Measurements from ENCODE around the gene TADA2A. TPM values are rescaled to one million over a fixed set of nuclear protein-coding genes. Genes with fewer than 3 reads are reported as not detected.

Gene TADA2A
- total RNA-seq, 1 donor from 2014 or later: 41.9 TPM

- DNase-seq (ENCODE audit: low spot score): no peak
- intact Hi-C loops (cut with micrococcal nuclease): no loop called here
- Mint-ChIP-seq H3K36me3 (ENCODE audit: low read depth) (peaks cover 39% of the 10 kb centered on the region), H3K27me3 (ENCODE audit: insufficient read depth) (no peaks in the 10 kb centered on the region), H3K4me1 (ENCODE audit: low read depth) (peaks cover 10% of the 10 kb centered on the region), H3K27ac (no peak overlapping the region), H3K9me3 (no peaks in the 10 kb centered on the region), H3K4me3 (no peak overlapping the region)
Measured at GRCh38 chr17:37479025-37479424, 72.3 kb downstream of the TADA2A start.

GRCh38 chr17:37480427-37480826 is 73.7 kb downstream of the TADA2A start:
- H3K9me3 Mint-ChIP-seq: no peaks in the 10 kb centered on the region
- peaks cover 10% of the 10 kb centered on the region for H3K4me1 Mint-ChIP-seq (ENCODE audit: low read depth)
- no peaks in the 10 kb centered on the region for H3K27me3 Mint-ChIP-seq (ENCODE audit: insufficient read depth)
- peaks cover 36% of the 10 kb centered on the region for H3K36me3 Mint-ChIP-seq (ENCODE audit: low read depth)
- no peak for DNase-seq (ENCODE audit: low spot score)
- intact Hi-C loops (cut with micrococcal nuclease): no loop called here
- no peak overlapping the region for H3K4me3 Mint-ChIP-seq
- no peak overlapping the region for H3K27ac Mint-ChIP-seq

- DNase-seq (ENCODE audit: low spot score): no peak
- Mint-ChIP-seq H3K27ac (no peak overlapping the region), H3K36me3 (ENCODE audit: low read depth) (peaks cover 32% of the 10 kb centered on the region), H3K27me3 (ENCODE audit: insufficient read depth) (no peaks in the 10 kb centered on the region), H3K4me1 (ENCODE audit: low read depth) (peaks cover 10% of the 10 kb centered on the region), H3K4me3 (no peak overlapping the region), H3K9me3 (no peaks in the 10 kb centered on the region)
- intact Hi-C loops (cut with micrococcal nuclease): no loop called here
Measured at GRCh38 chr17:37481001-37481665, 74.4 kb downstream of the TADA2A start.

GRCh38 chr17:37483311-37484039 is 76.8 kb downstream of the TADA2A start:
- intact Hi-C loops (cut with micrococcal nuclease): no loop called here
- Mint-ChIP-seq H3K4me1 (ENCODE audit: low read depth) (peaks cover 18% of the 10 kb centered on the region), H3K27me3 (ENCODE audit: insufficient read depth) (no peaks in the 10 kb centered on the region), H3K9me3 (no peaks in the 10 kb centered on the region), H3K27ac (peak overlapping the region; percentile 27), H3K36me3 (ENCODE audit: low read depth) (peaks cover 20% of the 10 kb centered on the region), H3K4me3 (no peak overlapping the region)
- DNase-seq (ENCODE audit: low spot score): no peak

- Mint-ChIP-seq H3K36me3 (ENCODE audit: low read depth) (peaks cover 12% of the 10 kb centered on the region), H3K27me3 (ENCODE audit: insufficient read depth) (peaks cover 3% of the 10 kb centered on the region), H3K4me1 (ENCODE audit: low read depth) (peaks cover 35% of the 10 kb centered on the region), H3K4me3 (no peak overlapping the region), H3K27ac (no peak overlapping the region), H3K9me3 (no peaks in the 10 kb centered on the region)
- intact Hi-C loops (cut with micrococcal nuclease): no loop called here
- no peak for DNase-seq (ENCODE audit: low spot score)
Measured at GRCh38 chr17:37485938-37486570, 79.4 kb downstream of the TADA2A start.

GRCh38 chr17:37488009-37488604 is 81.4 kb downstream of the TADA2A start:
- peak overlapping the region; percentile 94 for H3K4me3 Mint-ChIP-seq
- H3K27ac Mint-ChIP-seq: peak overlapping the region; percentile 69
- intact Hi-C loops (cut with micrococcal nuclease): loop anchor here (2.0 kb wide), 3 partner anchors 57 to 129 kb away; partner anchors contain the start of gene SYNRG
- H3K9me3 Mint-ChIP-seq: no peaks in the 10 kb centered on the region
- H3K27me3 Mint-ChIP-seq (ENCODE audit: insufficient read depth): peaks cover 3% of the 10 kb centered on the region
- peaks cover 53% of the 10 kb centered on the region for H3K4me1 Mint-ChIP-seq (ENCODE audit: low read depth)
- no peak for DNase-seq (ENCODE audit: low spot score)
- peaks cover 10% of the 10 kb centered on the region for H3K36me3 Mint-ChIP-seq (ENCODE audit: low read depth)

- peak; percentile 30 for DNase-seq (ENCODE audit: low spot score)
- H3K27me3 Mint-ChIP-seq (ENCODE audit: insufficient read depth): peaks cover 3% of the 10 kb centered on the region
- intact Hi-C loops (cut with micrococcal nuclease): loop anchor here (2.0 kb wide), 3 partner anchors 58 to 130 kb away; partner anchors contain the start of gene SYNRG
Measured at GRCh38 chr17:37488607-37489196, 82.0 kb downstream of the TADA2A start.

GRCh38 chr17:37489197-37490001 is 82.7 kb downstream of the TADA2A start, which contains the start of gene DUSP14:
Gene DUSP14, plus strand, starts transcription at chr17:37489891. Its CDS starts 22,382 bp downstream, at chr17:37512273.
- DNase-seq (ENCODE audit: low spot score): peak; percentile 74
- peak within 1 kb of the TSS; percentile 97 for H3K27ac Mint-ChIP-seq
- no peaks in the 10 kb centered on the region for H3K9me3 Mint-ChIP-seq
- intact Hi-C loops (cut with micrococcal nuclease): loop anchor here (1.0 to 2.0 kb wide), 4 partner anchors 59 to 131 kb away; partner anchors contain the start of gene SYNRG
- H3K27me3 Mint-ChIP-seq (ENCODE audit: insufficient read depth): peaks cover 3% of the 10 kb centered on the region
- H3K4me3 Mint-ChIP-seq: peak within 1 kb of the TSS; percentile 94
- peaks cover 7% of the 10 kb centered on the region for H3K36me3 Mint-ChIP-seq (ENCODE audit: low read depth)
- H3K4me1 Mint-ChIP-seq (ENCODE audit: low read depth): peaks cover 50% of the 10 kb centered on the region

More at GRCh38 chr17:37488607-37489196, 82.0 kb downstream of the TADA2A start:
- peaks cover 9% of the 10 kb centered on the region for H3K36me3 Mint-ChIP-seq (ENCODE audit: low read depth)
- no peaks in the 10 kb centered on the region for H3K9me3 Mint-ChIP-seq
- peak overlapping the region; percentile 94 for H3K27ac Mint-ChIP-seq
- H3K4me1 Mint-ChIP-seq (ENCODE audit: low read depth): peaks cover 53% of the 10 kb centered on the region
- H3K4me3 Mint-ChIP-seq: peak overlapping the region; percentile 94

- intact Hi-C loops (cut with micrococcal nuclease): loop anchor here (1.0 kb wide), 1 partner anchor 117 kb away; no protein-coding TSS in a partner anchor
Measured at GRCh38 chr17:37490022-37490587, 83.4 kb downstream of the TADA2A start.

GRCh38 chr17:37490638-37491614 is 84.2 kb downstream of the TADA2A start:
- intact Hi-C loops (cut with micrococcal nuclease): loop anchor here (1.0 kb wide), 2 partner anchors 84 to 118 kb away; no protein-coding TSS in a partner anchor
- peaks cover 50% of the 10 kb centered on the region for H3K4me1 Mint-ChIP-seq (ENCODE audit: low read depth)
- peaks cover 3% of the 10 kb centered on the region for H3K27me3 Mint-ChIP-seq (ENCODE audit: insufficient read depth)
- peaks cover 3% of the 10 kb centered on the region for H3K36me3 Mint-ChIP-seq (ENCODE audit: low read depth)
- H3K27ac Mint-ChIP-seq: peak overlapping the region; percentile 97
- DNase-seq (ENCODE audit: low spot score): no peak
- H3K4me3 Mint-ChIP-seq: peak overlapping the region; percentile 92
- H3K9me3 Mint-ChIP-seq: no peaks in the 10 kb centered on the region

More at GRCh38 chr17:37490022-37490587, 83.4 kb downstream of the TADA2A start:
- peak; percentile 63 for DNase-seq (ENCODE audit: low spot score)
- Mint-ChIP-seq H3K4me3 (peak overlapping the region; percentile 92), H3K27ac (peak overlapping the region; percentile 97), H3K4me1 (ENCODE audit: low read depth) (peaks cover 50% of the 10 kb centered on the region), H3K27me3 (ENCODE audit: insufficient read depth) (peaks cover 3% of the 10 kb centered on the region), H3K36me3 (ENCODE audit: low read depth) (peaks cover 7% of the 10 kb centered on the region), H3K9me3 (no peaks in the 10 kb centered on the region)

Measured in activated T-helper 1 cell treated with anti-CD3 and anti-CD28 coated beads, Interleukin-12 subunit alpha, Interleukin-12 subunit beta, Interleukin-2, Interleukin-4 antibody, amounts not matched to agents 30 ng/mL and 10 ng/mL and 1 ng/mL, durations not matched to agents 14 hours and 24 hours and 36 hours (primary cell).